Measurements from ENCODE around the gene POLR1A.
"Not testable (repeated sequence)": the region's sequence is repeated elsewhere in the genome, so short reads cannot be mapped to it uniquely, and the experiment has no call there.

POLR1A gene

GRCh38 chr2:85995648-85996529 lies 109.8 kb downstream of the POLR1A start:
- DNase-seq, result no peak

DNA sequence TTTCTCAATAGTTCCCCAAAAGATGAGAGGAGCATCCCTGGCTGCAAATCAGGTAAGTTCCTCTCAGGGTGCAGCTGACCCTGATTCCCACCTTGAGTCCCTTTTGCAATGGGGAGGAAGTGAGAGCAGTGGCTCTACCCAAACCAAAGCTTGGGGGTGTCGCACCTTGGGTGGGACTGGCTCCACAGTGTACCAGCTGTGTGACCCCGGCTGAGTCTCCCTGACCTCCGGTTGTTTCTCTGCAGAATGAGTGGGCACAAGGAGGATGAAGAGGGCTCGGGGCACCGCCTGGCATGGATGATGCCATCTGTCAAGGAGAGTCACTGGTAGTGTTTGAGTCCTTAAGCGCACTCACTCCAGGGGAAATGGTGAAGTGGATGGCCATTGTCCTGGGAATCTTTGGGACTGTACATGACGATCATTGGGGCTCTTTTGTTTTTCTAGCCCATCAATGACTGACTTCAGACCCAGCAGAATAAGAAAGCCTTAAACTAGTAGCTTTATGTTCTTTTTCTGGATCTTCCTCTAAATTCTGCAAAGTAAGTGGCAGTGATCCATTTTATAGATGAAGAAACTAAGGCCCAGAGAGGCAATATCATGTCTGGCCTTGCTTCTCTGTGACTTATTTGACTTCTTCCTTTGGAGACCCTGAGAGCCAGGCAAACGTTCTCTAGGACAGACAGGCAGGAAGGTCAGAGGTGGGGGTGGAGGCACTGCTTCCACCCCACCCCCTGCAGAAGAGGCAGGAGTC lies 110.6 kb downstream of the POLR1A start:
- DNase-seq, result no peak

DNA sequence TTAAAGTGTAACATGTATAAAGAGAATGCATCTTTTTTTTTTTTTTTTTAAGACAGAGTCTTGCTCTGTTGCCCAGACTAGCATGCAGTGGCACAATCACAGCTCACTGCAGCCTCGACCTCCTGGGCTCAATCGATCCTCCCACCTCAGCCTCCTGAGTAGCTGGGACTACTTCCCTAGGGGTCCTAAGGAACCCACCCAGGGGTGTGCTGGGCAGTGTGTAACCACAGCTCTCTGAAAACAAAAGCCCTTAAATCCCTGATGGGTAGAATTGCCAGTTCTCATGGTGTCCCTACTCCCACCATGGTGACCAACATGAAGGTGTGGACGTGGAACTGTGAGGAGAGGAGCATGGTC lies 111.3 kb downstream of the POLR1A start:
- DNase-seq, result no peak

- no peak for DNase-seq
Observed at GRCh38 chr2:85992611-85993010, 113.1 kb downstream of the POLR1A start.

GRCh38 chr2:85992053-85992452 lies 113.6 kb downstream of the POLR1A start:
- not testable (repeated sequence) for DNase-seq

DNA sequence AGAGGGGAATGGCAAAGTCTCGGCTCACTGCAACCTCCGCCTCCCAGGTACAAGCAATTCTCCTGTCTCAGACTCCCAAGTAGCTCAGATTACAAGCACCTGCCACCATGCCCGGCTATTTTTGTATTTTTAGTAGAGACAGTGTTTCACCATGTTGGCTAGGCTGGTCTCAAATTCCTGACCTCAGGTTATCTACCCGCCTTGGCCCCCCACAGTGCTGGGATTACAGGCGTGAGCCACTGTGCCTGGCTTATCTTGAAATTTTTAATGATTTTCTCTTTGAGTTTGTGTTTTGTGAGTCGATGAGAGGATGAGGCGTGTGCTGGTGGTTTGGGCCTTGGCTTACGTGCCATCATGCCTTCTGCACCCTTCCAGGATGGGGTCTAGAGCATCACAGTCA lies 115.6 kb downstream of the POLR1A start:
- DNase-seq, result no peak

DNA sequence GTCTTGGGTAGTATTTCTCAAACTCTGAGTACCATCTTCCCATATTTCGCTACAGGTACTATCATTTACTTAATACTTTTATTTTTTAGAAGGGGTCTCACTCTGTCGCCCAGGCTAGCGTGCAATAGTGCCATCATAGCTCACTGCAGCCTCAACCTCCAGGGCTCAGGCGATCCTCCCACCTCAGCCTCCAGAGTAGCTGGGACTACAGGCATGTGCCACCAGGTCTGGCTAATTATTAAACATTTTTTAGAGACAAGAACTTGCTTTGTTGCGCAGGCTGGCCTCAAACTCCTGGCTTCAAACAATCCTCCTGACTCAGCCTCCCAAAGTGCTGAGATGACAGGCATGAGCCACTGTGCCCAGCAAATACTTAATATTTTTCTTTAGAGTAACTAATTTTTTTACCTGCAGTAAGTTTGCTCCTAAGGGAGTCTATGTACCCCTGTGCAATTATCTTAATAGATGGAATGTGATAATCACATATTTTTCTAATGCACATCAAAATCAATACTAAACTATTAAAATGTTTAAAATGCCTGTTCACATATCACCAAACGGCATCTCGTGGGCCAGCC lies 116.3 kb downstream of the POLR1A start:
- no peak for DNase-seq

- DNase-seq, result no peak
Observed at GRCh38 chr2:85988914-85989270, 116.8 kb downstream of the POLR1A start.

DNA sequence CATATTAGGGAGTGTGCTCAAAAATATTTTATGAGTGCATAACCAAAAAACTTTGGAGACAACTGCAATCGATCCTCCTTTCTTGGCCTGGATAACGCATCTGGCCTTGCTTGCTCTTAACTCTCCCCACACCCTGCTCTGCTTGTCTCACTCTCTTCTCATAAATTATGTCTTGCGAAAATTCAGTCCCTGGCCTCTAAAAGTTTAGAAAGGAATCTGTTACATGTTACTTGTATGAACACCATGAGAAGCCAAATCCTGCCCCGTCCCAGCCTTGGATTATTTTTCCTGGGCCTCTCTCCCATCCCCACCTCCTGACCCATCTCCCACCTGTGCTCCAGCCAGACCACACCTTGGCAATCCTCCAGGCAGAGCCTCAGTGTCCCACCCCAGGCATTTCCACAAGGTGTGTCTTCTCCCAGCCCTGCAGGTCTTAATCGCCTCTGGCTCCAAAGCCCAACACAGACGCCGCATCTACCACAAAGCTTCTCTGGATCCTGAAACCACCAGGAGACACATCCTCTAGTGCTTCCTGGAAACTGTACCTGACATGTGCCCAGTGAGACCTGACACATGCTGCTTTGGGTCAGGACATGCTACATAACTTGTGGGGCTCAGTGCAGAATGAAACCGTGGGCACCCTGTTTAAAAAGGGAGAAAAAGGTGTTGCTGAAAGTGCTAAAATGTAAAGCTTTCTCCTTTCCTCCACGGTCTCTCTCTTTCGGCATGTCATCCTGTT lies 117.3 kb downstream of the POLR1A start:
- DNase-seq, result no peak

DNA sequence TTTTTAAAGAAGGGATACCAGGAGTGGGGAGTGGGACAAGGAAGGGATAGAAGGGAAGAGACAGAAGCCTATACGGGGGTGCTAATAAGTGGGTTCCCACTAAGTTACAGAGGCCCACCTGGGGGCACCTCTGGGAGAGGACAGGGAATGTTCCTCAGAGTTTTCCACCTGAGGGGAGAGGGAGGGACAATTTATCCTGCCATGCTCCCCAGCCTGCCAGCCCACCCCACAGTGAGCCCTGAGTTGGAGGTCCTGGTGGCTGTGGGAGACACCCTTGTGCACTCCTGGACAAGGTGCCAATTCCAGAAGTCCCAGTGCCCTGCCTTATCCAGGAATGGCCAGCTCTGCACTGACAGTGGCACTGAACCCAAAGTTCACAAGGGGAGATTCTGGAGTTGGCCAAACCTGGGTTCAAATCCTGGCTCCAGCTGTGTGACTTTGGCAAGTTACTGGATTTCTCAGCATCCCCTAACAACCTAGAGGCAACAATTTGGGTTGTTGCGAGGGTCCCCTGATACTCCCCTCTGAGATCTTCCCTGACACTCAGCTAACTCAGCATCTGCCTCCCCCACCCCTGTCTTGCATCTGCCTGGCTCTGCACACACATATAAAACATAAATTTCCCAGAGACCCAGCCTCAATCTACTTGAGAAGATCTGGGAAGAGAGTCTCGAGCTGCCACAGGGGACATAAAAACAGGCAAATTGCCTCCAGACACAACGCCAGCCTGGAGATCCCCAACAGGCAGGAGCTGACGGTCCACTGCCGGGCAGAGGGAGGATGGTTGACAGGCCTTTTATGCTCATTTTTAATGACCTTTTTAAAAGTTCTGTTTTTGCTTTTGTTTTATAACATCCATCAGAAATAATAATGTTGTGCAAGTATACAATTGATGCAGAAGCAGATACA lies 118.2 kb downstream of the POLR1A start:
- no peak for DNase-seq

DNA sequence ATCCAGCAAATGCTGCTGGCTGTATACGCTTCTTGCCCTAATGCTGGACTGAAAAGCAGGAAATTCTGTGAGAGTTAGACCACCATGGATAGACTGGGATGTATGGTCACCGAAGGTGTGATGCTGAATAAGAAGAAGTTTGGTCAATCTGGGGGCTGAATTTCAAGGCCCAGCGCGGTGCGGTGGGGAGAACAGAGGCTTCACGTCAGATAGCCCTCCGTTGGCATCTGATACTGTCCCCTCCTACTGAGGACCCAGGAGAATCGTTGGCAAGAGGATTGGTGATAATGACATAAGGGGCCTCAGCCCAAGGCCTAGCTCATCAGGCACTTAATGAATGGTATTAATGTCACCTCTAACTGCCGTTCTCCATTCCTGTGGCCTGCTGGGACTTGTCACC lies 119.6 kb downstream of the POLR1A start:
- DNase-seq, result no peak

DNA sequence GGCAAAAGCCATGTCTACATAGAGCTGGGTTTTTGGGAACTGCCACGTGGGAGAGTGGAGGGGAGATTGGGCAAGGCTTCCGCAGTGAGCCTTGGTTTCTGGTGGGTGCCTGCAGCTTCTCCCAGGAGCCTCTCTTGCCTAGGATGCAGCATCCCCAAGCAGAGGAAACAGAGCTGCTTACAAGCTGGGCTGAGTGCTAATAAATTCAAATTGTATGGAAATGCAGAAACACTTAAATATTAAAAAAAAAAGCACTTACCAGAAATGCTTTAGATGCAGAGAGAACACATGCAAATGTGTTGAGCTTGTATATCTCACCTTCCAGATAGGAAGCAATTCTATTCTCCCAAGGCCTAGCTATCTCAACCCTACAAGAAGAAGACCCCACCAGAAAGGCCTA lies 120.9 kb downstream of the POLR1A start:
- no peak for DNase-seq

DNA sequence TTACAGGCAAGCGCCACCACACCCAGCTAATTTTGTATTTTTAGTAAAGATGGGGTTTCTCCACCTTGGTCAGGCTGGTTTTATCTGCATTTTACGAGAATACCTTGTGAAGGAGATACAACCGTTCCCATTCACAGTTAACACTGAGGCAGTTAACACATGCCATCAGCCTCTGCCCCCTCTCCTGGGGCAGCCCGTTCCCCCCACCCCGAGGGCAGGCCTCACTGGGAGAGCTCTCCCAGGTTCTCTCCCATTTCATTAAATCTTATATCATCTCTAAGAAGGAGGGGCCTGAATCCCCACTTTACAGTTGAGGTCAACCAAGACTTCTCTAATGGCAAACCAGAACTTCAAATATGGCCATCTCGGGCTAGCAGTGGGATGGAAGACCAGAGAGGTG lies 121.9 kb downstream of the POLR1A start:
- DNase-seq, result no peak

DNA sequence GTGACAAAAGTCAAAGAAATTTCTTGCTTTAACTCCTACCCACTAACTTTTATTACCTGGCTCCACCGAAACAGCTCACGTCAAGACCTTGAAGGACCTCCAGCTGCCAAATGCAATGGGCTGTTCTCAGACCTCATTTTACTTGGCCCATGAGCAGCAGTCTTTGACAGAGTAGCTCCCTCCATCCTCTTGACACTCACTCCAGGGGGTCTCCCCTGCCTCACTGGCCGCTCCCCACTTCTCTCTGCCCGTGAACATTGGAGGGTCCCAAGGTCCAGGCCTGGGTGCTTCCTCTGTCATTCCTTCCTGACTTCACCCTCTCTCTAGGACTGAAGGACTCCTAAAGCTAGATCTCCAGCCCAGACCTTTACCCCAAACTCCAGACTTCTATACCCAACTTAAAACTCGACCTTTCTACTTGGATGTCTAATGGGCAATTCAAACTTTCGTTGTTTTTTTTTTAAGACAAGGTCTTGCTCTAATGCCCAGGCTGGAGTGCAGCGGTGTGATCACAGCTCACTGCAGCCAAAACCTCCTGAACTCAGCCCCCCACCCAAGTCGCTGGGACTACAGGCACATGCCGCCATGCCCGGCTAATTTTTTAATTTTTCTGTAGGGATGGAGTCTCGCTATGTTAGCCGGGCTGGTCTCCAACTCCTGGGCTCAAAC lies 124.0 kb downstream of the POLR1A start:
- DNase-seq, result no peak

GRCh38 chr2:85978883-85979780 lies 126.6 kb downstream of the POLR1A start:
- no peak for DNase-seq

DNA sequence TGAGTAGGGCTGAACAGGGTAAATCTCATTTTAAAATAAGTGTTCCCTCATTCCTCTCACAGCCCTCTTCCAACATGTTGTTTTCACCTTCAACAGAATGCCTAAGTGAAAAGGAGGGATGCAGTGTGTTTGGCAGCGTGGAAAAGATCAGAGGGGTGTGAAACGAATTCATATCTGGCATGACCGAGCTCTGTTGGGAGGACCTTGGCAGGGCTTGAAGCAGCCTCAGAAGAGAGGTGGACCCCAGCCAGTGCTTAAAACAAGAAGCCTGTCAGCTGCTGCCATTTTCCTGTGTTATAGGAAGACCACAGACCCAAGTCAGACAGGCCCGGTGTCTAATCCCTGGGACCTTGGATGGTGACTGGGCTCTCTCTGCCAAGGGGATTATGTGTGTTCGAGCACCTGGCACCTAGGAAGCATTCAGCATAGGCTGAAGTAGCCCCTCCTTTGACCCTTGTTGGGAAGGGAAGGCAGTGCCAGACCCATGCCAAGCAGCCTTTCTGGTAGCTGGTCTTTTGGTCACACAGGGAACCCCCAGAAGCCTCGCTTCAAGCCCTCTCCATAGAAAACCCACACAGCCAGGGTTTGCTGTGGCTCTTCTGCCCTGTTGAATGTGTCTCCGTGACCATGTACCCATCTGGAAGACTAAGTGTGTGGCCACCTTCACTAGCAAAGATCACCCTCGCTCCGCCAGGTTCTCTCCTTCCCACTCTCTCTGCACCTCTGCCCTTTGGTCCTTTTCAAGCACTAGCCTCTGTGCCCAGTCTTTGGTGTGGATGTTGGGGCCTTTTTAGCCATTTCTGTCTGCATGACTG lies 129.4 kb downstream of the POLR1A start:
- DNase-seq, result no peak

DNA sequence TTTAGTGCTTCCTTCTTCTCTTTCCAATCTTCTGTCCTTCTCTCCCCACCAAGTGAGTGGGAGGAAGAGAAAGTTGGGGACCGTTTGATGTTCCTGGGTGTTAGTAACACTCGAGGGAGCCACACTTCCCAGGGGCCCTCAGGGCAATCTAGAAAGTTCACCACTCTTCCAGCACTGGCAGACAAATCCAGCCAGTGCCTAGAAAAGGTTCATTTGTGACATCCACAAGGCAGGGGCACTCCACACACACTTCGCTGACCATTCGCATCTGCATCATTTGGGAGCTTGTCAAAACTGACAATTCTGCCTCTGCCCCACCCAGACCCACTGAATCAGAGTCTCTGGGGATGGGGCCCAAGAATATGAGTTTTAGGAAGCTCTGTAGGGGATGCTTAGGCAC lies 130.1 kb downstream of the POLR1A start:
- DNase-seq, result no peak

DNA sequence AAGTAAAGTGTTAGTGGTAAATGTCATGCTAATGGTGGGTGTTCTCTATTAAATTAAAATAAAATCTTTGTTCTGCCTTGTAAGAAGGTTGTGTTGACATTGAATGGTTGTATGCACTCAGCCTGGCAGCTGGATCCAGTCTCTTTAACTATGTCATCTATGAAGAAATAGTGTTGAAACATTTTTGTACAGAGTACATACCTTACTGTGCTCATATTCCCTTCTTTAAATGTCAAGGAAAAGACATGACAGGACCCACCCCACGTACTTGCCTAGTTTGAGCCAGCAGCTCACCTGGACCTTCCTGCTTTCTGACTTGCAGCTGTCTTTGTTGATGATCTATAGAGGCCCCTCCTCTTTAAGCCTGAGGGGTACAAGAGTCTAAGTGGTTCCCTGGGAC lies 131.3 kb downstream of the POLR1A start:
- no peak for DNase-seq

- no peak for DNase-seq
Observed at GRCh38 chr2:85972355-85972754, 133.3 kb downstream of the POLR1A start.

- no peak for DNase-seq
Observed at GRCh38 chr2:85971366-85971765, 134.3 kb downstream of the POLR1A start.
